Measurements from ENCODE around the gene GPR146. TPM values are rescaled to one million over a fixed set of nuclear protein-coding genes. Genes with fewer than 3 reads are reported as not detected.

The GPR146 gene
- total RNA-seq, 4 donors from 2014 or later: 8.7 to 49.4 (median 32.7) TPM

DNA sequence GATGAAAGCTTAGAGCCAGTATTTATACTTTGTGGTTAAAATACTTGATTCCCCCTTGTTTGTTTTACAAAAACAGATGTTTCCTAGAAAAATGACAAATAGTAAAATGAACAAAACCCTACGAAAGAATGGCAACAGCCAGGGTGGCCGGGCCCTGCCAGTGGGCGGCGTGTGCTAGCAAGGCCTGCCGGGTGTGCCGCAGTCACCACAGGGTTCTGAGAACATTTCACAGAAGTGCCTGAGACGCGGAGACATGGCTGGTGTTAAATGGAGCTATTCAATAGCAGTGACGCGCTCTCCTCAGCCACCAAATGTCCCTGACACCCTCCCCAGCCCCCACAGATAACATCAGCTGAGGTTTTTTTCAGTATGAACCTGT, 14.5 kb downstream of the GPR146 start:
- no peaks in the 10 kb centered on the region for H3K9me3 ChIP-seq
- no peak for DNase-seq
- no peak overlapping the region for H3K27ac ChIP-seq
- H3K4me3 ChIP-seq (replicated peaks in 1 of 3): no peak overlapping the region
- intact Hi-C loops (cut with DNase I): no loop called here
- H3K36me3 ChIP-seq: no peaks in the 10 kb centered on the region
- no peaks in the 10 kb centered on the region for H3K27me3 ChIP-seq
- 81 to 93% methylated on average over 10 of the region's 10 CpGs for WGBS, 2 donors
- TF ChIP-seq, protein P1, sequence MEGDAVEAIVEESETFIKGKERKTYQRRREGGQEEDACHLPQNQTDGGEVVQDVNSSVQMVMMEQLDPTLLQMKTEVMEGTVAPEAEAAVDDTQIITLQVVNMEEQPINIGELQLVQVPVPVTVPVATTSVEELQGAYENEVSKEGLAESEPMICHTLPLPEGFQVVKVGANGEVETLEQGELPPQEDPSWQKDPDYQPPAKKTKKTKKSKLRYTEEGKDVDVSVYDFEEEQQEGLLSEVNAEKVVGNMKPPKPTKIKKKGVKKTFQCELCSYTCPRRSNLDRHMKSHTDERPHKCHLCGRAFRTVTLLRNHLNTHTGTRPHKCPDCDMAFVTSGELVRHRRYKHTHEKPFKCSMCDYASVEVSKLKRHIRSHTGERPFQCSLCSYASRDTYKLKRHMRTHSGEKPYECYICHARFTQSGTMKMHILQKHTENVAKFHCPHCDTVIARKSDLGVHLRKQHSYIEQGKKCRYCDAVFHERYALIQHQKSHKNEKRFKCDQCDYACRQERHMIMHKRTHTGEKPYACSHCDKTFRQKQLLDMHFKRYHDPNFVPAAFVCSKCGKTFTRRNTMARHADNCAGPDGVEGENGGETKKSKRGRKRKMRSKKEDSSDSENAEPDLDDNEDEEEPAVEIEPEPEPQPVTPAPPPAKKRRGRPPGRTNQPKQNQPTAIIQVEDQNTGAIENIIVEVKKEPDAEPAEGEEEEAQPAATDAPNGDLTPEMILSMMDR (IDR thresholded peaks at IDR 0.05): no peak
- no peak for TF ChIP-seq POLR2A (IDR thresholded peaks at IDR 0.05)
- peaks cover 29 to 32% of the 10 kb centered on the region in 2 donors for H3K4me1 ChIP-seq

DNA sequence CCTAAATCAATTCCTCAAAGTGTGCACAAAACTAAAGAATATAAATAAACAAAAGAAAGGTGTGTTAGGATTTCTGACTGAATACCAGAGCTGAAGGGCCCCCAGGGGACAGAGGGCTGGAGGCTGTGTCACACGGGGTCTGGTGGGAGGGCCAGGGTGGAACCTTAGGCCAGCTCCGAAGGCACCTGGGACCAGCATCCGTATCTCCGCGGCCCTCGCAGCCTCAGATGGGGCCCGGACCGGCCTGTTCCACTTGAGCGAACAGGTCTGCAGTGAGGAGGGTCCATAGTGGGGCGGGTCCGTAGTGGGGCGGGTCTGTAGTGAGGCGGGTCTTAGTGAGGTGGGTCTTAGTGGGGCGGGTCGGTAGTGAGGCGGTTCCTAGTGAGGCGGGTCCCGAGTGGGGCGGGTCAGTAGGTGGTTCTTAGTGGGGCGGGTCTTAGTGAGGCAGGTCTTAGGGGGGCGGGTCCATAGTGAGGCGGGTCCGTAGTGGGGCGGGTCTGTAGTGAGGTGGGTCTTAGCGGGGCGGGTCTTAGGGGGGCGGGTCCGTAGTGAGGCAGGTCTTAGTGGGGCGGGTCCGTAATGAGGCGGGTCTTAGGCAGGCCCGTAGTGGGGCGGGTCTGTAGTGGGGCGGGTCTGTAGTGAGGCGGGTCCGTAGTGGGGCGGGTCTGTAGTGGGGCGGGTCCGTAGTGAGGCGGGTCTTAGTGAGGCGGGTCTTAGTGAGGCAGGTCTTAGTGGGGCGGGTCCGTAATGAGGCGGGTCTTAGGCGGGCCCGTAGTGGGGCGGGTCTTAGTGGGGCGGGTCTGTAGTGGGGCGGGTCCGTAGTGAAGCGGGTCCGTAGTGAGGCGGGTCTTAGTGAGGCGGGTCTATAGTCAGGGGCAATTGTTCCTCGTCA, 15.1 kb downstream of the GPR146 start:
- TF ChIP-seq POLR2A (IDR thresholded peaks at IDR 0.05): no peak
- TF ChIP-seq, protein P1 (IDR thresholded peaks at IDR 0.05): no peak
- WGBS, 2 donors: 37 to 43% methylated on average over 36 to 53 of the region's 55 CpGs
- DNase-seq: peak; percentile 51 to 67
- intact Hi-C loops (cut with DNase I): no loop called here
- H3K27ac ChIP-seq: peak overlapping the region in 2 of 3 donors; percentile 22 to 48
- H3K4me1 ChIP-seq: peaks cover 23 to 26% of the 10 kb centered on the region in 2 donors
- no peak overlapping the region for H3K4me3 ChIP-seq (replicated peaks in 1 of 3)
- H3K9me3 ChIP-seq: no peaks in the 10 kb centered on the region
- no peaks in the 10 kb centered on the region for H3K36me3 ChIP-seq
- H3K27me3 ChIP-seq: no peaks in the 10 kb centered on the region

DNA sequence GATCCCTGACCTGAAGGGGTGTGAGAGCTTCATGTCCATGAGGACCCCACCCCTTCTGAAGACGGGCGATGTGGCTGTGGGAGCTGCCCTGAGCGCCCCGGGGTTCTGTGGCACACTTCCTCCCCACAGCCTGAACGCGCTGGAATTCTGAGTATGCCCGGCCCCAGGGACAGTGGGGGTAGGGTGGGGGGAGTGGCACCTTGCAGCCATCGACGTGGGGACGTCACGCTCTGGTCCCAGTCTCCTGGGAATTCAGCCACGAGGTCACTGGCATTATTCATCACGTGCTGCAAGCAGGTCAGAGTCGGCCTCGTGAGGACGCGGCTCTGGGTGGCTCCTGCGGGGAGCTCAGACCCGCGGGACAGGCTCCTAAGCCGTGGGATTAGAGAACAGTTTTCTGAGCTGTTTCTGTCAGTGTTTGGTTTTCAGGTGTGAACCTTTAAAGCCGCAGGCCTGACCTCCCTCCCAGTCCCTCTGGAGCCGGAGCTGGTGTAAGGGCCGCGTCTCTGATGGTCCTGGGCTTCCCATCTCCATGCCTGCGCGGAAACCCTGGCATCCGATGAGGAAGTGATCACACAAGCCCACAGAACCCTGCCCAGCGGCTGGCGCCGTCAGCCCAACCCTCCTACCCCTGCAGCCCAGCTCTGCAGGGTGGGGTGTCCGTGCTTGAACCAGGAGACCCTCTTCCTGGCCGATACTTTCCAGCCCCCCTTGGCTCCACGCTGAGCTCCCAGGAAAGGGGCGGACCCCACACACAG, 16.1 kb downstream of the GPR146 start:
- H3K27ac ChIP-seq: peak overlapping the region; percentile 19 to 48 (median 22)
- H3K36me3 ChIP-seq: no peaks in the 10 kb centered on the region
- 27 to 100% methylated on average over 1 to 19 of the region's 35 CpGs for WGBS, 2 donors
- TF ChIP-seq POLR2A (IDR thresholded peaks at IDR 0.05): peak in 1 of 2 donors; percentile 23
- TF ChIP-seq, protein P1 (IDR thresholded peaks at IDR 0.05): no peak
- intact Hi-C loops (cut with DNase I): no loop called here
- no peak overlapping the region for H3K4me3 ChIP-seq (replicated peaks in 1 of 3)
- H3K9me3 ChIP-seq: no peaks in the 10 kb centered on the region
- peak; percentile 90 to 91 for DNase-seq
- H3K4me1 ChIP-seq: peaks cover 17 to 23% of the 10 kb centered on the region in 2 donors
- H3K27me3 ChIP-seq: no peaks in the 10 kb centered on the region

DNA sequence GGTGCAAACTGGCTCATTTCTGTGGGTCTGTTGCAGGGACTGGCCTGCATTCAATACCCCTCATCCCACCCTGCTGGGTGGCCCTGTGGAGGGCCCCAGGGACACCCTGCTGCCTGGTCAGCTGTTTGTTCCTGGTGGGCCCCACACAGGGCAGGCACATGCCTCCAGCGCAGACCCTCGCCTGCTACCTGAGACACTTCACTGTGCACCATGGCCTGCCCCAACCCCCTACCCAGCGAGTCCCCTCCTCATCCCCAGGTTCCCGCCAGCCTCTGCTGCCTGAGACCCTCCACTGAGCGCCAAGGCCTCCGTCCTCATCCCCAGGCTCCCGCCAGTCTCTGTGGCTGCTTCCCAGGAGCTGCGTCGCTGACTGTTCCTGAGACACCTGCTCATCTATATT, 16.8 kb downstream of the GPR146 start:
- Histone ChIP-seq H3K9me3 (no peaks in the 10 kb centered on the region), H3K4me1 (peaks cover 23 to 28% of the 10 kb centered on the region in 2 donors), H3K36me3 (no peaks in the 10 kb centered on the region), H3K27ac (no peak overlapping the region), H3K27me3 (no peaks in the 10 kb centered on the region), H3K4me3 (replicated peaks in 1 of 3) (no peak overlapping the region)
- no peak for DNase-seq
- 97% methylated on average over 7 to 9 of the region's 9 CpGs for WGBS, 2 donors
- intact Hi-C loops (cut with DNase I): no loop called here
- no peak for TF ChIP-seq POLR2A (IDR thresholded peaks at IDR 0.05)
- TF ChIP-seq, protein P1 (IDR thresholded peaks at IDR 0.05): no peak

All from thyroid gland (tissue), 4 donors.